Measurements from ENCODE around the gene TMEM18.

The TMEM18 gene

DNA sequence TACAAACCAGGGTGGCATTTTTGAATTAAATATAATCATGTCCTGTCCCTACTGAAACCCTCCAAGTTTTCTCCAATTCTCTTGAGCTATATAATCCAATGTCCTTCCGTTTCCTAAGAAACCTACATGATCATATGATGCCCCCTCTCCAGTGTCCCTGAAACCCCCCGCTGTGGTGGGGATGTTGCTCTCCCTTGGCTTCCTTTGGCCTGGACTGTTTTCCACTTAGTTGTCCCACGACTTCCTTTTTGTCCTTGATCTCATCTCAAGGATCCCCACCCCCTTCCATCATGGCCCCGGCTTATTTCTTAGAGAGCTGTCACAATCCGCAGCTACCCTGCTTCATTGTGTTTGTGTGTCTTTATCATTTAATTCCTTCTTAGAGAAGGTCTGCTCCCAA is 43.8 kb downstream of the TMEM18 start:
- DNase-seq, result no peak

DNA sequence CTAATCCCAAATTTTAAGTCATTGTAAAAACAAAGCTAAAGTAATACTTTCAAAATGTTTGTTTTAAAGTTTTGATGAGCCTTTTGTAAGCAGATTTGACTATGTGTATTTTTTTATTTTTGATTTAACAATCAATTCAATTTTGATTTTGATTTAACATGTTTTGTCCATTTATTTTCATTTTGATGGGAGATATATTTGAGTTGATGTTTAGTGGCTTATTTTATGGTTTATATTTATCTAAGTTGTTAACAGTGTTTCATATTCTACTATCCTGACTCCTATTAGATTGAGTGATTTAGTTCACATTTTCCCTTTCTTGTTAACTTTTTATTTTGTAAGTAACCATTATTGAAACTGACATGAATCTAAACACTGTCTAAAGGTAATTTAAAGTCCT is 44.7 kb downstream of the TMEM18 start:
- DNase-seq, result no peak

DNA sequence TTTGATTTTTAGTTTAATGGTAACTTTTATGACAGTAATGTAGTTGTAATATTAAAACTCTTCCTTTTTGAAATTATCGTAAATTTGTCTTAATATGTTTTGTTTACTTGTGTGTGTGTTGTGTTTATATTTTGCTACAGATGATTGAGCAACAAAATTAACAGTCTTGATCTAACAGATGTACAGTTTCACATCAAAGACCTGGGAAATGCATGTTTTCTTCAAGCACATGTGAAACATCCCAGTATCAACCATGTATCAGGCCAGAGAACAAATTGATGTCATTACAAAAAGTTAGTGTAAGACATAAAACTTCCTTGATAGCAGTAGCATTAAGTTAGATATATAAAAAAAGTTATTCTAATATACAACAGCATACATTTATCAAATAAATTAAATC is 45.5 kb downstream of the TMEM18 start:
- DNase-seq, result no peak

DNA sequence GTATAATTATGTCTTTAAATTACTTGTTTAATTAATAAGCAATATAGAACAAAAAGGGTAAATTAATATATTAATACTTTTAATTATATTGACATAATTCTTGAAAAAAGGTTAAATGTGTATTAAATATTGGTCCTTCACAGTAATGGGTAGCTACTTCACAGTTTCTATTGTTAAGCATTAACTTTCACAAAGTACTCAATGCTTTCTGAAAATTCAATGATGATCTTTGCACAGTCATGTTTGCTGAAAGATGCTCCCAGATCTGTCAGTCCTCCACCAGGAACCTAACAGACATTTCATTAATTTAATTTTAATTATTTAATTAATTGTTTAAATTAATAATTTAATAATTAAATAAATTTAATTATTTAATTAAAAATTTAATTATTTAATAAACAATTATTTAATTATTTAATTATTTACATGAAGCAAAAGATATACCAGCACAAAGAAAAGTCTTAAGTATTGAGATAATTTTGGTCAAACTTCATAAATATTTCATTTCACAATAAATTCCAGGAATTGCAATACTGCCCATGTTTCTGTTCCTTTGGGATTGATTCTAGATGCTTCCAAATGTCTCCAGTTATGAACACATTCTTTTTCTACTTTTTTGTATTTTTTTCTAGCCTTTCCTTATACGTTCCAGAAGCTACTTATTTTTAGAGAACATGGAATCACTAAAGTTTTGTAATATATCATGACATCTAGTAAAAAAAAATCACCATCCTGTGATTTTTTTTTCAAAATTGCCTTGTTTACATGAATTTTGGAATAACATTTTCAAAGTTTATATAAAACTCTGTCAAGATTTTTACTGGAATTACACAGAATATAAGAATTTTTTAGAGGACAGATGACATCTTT is 46.5 kb downstream of the TMEM18 start:
- DNase-seq, result no peak

DNA sequence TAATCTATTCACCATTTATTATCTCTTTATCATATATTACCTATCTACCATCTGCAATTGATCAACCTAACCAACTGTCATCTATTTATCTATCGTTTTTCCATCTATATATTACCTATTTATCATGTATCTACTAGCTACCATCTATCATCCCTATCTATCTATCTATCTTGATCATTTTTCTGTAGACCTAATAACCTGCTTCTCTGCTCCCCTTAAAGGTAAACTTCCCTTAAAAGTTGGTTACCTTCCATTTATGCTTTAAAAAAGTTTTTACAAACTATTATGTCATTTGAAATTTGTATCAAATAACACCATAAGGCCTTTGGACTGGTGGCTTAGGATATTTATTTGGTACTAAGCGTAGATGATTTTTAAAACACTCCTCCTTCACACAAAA is 47.2 kb downstream of the TMEM18 start:
- no peak for DNase-seq

DNA sequence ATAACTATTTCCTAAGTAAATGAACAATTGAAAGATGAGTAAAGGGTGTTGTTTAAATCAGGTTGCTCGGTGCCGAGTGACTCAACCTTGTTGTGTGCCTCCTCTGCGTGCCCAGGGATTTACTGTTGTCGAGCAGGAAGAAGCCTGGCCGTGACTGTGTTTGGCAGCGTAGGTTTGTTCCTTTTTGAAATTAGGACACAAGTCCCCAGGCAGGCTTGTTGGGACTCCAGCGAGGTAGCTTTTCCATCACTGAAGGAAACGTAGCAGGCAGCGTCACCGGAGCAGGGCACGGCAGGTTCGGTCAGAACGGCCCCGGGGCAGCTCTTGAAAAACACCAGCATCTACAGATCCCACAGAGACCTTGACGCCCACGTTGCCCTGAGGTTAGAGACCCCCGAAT is 48.6 kb downstream of the TMEM18 start:
- no peak for DNase-seq

DNA sequence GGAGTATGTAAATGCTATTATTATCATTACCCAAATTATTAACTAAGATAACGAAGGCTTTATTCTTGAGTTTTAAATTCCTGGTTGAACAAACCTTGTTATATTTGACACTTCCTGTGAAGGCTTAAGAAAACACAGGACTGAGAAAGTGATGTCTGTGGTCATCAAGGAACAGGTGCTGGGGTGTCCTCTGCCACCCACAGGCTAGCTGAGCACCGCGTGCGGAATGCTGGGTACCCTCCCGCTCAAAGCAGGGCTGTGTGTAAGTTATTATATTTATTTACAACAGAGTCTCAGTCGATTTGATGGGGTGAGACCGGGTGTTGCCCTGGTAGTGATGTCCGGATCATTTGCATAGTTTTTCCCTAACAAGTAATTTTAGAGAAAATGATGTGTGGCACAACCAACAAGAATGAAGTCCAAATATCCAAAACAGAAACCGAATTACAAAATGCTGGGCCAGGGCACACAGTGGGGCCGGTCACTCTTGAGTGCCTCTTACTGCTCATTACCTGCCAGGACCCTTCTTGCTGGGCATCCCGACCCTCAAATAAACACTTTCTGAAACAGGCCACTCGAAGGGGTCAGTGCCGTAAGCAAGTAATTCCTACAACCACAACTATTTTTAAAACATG is 49.2 kb downstream of the TMEM18 start:
- DNase-seq, result no peak

DNA sequence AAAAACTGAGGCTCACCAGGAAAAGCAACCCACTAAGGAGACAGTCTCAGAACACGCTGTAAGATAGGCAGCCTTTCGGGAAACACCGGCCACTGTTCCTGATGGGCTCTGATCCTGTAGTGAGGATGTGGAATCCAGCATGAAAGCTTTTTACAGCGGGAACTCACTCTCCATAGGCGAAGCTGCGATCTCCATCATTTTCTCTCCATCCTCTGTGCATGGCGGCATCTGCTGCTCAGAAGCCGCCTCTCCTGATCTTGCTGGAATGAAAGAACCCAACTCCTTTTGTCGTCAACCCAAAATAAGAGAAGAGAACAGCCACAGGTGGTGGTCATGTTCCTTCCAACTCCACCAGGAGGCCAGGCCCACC is 49.9 kb downstream of the TMEM18 start:
- no peak for DNase-seq

DNA sequence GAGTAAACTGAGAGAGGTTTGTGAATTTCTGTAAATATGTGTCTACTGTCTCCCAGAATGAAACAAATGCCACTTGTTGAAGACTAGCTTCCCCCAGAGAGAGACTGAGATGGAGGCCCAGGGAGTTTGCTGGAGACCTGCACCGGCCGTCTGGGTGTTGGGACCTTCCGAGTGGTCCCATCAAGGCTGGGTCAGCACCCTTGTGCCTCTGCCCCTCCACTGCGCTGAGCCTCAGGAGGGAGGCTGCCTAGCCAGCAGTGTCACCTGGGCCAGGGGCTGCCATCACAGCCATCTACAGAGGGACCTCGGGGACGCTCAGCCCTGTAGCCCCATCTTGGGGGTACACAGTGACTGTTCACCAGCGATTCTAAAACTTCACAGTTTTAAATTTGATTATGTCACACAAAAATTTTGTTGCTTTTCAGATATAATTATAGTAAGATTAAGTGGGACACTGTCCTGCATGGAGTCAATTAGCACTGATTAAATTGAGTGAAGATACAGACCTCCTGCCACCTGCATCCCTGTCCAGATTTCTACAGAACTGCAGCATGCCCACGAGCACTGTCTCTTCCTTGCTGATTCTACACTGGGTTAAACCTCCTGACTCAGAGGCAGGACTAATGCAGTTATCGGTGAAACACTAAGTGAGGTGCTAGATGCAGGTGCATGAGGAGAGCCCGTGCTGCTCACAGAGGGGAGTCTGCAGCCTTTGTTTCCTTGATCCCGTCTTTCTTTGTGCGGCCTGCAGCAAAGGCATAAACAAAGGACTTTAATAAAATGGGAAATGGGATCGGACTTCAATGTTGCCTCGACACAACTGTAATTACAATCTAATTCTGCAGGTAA is 50.5 kb downstream of the TMEM18 start:
- DNase-seq, result no peak

DNA sequence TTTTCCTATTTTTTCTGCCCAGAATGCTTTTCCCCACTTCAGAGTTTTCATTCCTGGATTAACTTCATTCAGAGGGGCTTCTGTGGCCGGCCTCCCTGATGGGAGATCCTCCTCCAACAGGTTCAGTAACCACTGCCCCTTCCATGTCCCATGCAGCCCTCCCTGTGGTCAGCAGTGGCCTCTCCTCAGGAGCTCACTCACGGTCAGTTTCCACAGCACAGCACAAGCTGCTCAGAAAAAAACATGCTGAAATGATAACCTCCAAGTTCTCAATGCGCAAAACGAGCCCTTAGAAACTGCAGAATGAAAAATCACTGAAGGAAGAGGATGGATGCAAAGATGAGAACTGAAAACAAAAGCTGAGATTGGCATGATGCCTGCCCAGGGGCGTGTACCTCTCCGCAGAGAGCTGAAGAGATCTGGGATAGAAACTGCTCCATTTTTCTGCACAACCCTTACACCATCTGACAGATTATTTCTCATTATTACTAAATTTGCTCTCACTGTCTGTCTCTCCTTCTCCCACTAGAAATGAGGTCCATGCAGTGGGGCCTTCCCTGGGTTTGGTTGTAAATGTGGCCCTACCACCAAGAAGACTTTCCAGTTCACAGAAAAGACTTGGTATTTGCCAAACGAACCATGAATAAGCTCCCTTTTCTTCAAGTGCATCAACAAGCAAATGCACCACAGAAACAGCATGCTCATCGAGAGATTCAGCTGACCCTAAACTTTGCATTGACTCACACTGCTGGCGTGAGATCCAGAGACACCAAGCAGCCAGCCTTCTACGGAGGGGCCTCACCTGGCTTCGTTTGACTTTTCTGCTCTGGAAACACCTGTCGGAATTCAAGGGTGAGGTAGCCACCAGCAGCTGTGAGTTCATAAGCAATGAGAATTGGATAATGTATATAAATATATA is 51.5 kb downstream of the TMEM18 start:
- DNase-seq, result no peak

DNA sequence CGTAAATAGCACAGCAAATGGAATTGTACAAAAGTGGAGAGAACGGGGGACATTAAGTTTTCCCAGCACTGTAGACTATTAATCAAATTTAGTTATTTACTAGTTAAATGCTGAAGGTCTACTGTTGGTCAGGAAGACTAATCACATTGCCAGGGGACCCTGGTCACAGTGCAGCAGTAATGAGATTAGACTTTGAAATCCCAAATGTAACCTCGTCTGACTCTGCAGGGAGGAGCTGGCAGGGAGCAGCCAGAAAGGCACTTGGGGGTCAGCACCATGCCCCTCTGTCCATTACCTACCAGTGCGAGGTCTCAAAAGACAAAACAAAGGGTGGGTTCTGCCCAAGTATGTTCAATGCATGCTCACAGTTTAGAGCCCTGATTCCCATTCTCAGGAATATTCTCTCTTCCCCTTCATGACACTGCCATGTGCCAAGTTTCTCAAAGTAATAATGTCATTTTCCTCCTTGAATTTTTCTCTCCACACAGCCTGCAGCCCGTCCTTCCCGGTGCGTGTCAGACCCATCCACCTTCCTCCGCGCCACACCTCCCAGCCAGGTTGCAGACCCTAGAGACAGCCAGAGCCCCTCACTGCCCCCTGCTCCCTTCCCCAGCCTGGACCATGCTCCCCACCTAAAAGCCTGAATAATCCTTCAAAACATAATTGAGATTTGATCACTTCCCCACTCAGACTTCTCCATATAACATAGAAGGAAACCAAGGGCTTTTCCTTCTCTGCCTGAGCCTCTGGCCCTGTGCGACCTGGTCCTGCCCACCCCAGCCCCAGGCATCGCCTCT is 52.5 kb downstream of the TMEM18 start:
- no peak for DNase-seq

DNA sequence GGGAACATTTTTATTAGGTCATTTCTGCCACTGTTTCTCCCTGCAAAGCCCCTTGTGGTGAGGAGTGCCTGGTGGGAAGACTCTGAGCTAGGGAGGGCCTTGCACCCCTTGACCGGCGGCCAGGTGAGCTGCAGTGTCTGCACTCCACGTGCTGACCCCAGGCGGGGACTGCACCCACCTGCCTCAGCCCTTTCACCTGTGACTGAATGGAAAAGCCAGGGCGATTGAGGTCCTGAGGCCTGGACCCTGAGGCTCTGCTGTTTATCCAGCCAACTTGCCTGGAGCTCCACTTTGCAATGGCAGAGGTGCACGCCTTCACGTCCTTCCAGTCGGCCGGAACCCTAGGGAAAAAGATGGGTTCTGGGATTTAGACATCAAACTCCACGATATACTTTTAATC is 53.1 kb downstream of the TMEM18 start:
- no peak for DNase-seq

DNA sequence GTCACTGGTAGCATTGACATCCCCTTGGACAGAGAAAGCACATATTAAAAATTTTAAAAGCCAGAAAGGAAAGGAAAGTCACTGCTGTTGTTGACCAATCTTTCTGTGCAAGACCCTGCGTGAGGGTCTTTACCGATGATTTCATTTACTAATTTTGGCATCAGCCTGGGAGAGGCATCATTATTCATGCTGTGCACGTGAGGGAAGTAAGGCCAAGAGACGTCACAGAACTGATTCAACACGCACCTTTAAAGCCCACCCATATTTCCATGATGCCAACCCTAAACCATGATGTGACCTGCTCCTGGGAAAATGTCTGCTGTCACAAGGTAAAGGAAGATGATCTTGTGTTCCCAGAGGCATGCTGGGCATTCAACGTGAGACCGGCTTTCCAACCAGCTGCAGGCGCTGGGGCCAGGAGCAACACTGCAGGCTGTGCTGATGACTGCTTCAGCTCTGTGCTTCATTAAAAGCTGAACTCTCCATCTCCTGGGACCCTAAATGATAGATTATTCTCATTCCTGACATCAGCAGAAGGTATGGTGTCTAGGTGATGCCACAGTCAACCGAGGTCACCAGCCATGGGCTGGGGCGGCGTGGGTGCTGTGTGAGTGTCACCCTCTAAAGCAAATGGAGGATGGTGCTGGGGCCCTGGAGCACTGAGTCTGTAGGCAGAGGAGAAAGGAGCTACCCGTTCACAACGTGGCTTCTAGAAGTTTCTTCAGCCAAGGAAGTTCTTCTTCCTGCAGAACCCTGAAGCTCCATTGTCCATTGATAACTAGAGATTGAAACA is 53.9 kb downstream of the TMEM18 start:
- no peak for DNase-seq

DNA sequence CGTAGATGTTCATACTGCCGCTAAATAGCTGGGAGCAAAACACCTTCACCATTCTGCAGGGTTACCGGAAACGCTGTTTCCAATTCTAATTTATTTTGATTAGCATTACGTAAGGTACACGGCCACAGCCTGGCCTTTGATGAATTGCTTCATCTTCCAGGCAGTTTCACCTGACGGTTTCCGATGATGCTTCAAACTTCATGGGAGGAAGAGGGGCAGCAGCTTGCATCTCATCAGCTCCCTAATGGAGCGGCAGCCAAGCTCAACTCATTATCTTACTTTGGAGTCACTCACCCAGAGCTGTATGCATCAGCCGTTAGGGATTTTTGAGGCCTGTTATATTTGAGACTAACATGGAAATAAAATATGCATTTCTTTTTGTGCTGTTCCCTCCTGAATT is 54.8 kb downstream of the TMEM18 start:
- no peak for DNase-seq

DNA sequence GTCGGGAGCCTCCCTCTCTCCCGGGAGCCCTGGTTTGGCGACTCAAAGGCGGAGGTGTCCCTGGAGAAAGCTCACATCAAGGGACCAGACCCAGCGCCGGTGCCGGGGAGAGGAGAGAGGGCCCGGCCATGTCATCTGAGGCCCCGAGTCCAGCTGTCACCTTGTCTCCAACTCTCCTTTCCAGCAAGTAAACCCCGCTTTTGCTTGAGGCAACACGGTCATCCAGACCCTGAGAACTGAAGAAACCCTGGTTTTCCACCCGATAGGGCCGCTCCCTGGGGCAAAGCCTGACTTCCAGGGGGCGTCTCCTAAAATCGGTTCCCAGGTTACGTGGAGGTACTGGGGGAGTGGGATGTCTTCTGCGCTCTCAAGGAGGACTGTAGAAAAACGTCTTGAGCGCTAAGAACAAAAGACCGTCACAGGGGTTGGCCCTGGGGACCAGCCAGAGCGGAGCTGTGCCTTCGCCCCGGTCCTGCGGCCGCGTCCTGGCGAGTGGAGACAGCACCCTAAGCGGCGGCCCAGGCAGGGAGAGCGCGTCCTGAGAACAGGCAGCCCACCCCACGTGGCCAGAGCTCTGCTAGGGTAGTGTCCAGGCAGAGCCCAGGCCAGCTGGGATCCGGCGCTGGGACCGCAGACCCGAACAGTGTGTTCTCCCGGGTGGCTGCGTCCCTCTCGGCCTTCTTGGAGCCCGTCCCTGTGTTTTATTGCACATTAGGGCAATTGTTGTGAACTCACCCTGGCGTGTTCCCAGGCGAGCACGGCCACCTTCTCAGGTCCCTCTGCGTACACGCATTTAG is 55.7 kb downstream of the TMEM18 start:
- no peak for DNase-seq

DNA sequence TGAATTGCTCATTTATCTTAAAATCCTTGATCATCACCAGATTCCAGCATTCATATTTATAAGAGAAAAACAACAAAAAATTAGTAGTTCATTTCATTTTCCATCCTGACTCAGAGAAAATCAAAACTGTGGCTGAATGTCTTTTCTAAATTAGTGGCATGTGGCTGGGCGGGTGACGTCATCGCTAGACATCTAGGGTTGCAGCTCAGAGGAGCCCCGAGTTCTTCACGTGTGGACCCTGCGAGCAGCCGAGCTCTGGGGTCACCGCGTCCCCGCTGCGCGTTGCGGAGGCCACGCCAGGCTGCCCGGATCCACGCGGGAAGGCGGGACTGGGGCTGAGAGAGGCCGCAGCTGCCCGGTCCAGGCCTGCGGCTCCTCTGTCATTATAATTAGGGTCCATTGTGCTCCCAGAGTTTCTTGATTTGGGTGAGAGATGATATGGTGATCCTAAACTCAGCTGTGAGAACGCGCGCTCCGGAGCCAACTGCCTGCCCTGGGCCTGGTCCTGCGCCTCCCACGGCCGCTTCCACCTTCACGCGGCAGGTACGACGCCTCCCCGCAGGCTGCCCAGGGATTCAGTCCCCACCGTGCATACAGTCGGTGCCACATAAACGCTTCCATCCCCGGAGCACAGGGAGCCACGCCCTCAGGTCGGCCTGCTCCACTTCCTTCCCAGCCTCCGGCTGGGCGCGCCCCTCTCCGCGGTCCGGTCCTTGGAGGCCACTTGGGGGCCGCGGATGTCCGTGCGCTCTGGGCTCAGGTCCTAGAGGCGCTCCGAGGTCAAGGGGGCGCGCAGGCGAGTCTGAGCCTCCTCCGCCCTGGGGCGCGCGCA is 56.5 kb downstream of the TMEM18 start:
- DNase-seq, result no peak

DNA sequence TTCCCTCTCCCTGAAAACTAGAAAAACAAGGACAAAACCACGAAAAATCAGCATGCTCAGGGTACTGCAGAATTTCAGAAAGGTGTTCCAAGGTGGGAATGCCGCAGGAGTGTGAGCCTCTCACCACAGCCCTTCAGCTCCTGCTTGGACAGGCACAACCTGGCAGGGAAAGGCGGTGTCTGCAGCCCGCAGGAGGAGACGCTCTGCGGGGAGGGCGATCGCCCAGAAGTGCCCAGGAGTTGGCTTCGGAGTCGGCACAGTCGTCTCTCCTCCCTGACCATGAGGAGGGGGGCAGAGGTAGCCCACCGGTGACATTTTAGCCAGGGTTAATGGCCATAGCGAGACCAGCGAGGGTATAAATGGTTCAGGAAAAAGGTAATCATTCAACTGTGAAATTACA is 57.2 kb downstream of the TMEM18 start:
- no peak for DNase-seq

DNA sequence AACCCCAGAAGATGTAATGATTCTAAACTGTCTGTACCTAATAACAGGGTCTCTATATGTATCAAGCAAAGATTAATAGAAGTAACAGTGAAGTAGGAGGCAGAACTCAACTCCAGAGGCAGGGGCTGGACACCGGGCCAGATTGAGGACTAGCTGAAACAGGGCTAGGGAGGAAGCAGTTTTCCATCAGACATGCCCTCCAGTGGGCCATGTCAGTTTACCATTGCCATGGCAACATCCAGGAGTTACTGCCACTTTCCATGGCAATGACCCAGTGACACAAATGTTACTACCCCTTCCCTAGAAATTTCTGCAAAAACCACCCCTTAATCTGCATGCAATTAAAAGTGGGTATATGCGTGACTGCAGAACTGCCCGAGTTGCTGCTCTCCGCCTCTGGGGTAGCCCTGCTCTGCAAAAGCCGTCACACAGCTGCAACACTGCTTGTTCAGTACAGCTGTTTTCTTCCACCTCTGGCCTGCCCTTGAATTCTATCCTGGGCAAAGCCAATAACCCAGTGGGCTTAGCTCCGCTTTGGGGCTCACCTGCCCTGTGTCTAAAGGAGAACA is 58.7 kb downstream of the TMEM18 start:
- DNase-seq, result no peak

DNA sequence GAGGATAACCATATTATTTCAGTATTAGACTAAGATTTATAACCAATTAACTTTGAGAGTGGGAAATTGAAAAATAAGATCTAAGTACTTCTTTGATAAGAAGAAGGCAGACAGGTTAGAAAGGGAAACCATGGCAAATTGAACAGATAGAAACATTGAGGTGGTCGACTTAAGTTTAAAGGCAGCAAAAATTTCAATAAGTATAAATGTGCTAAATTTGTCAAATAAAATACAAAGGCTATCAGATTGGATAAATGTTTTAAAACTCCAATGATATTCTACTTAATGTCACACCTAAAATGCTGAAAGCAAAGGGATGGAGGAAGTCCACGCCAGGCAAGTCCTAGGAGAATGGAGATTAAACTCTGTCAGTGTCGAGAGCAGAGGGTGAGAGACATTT is 59.2 kb downstream of the TMEM18 start:
- no peak for DNase-seq
